Liver (tissue), 3 donors: ENCODE measurements around the gene ERC2.

Experiments
- CTCF ChIP-seq: fragments of 150-350 bp; IDR thresholded peaks from 2 replicates; pipeline ENCODE4 v1.5.1; 2017; ENCODE audit warnings: improper control_type of control experiment, low read depth, low read length; ENCODE audit not compliant: missing input control
- EGR1 ChIP-seq, 2 donors: IDR thresholded peaks; 2 replicates each; pipeline ENCODE4 v1.6.1; 2016 to 2018; ENCODE audit warnings: antibody characterized with exemption in 2 of 2, low read depth in 2 of 2
- FOXA1 ChIP-seq: IDR thresholded peaks from 2 replicates; pipeline ENCODE4 v1.6.1; 2016; ENCODE audit warnings: antibody characterized with exemption
- GABPA ChIP-seq, 2 donors: IDR thresholded peaks in 1 of 2; conservative IDR thresholded peaks in 1 of 2; 2 replicates each; pipeline ENCODE4 v1.6.1; 2016; ENCODE audit warnings: antibody characterized with exemption in 2 of 2, mild to moderate bottlenecking in 1 of 2, moderate library complexity in 1 of 2
- HNF4G ChIP-seq: IDR thresholded peaks from 2 replicates; pipeline ENCODE4 v1.6.1; 2016; ENCODE audit warnings: antibody characterized with exemption
- JUND ChIP-seq, 2 donors: IDR thresholded peaks; 2 replicates each; pipeline ENCODE4 v1.6.1; 2016; ENCODE audit warnings: antibody characterized with exemption in 2 of 2
- RAD21 ChIP-seq, 2 donors: IDR thresholded peaks; 2 replicates each; pipeline ENCODE4 v1.6.1; 2016; ENCODE audit warnings: antibody characterized with exemption in 2 of 2, mild to moderate bottlenecking in 2 of 2
- REST ChIP-seq: IDR thresholded peaks from 2 replicates; pipeline ENCODE4 v1.6.1; 2016; ENCODE audit warnings: antibody characterized with exemption, mild to moderate bottlenecking
- SP1 ChIP-seq: IDR thresholded peaks from 2 replicates; pipeline ENCODE4 v1.6.1; 2018; ENCODE audit warnings: antibody characterized with exemption, mild to moderate bottlenecking
- TAF1 ChIP-seq: conservative IDR thresholded peaks from 2 replicates; pipeline ENCODE4 v1.6.1; 2016; ENCODE audit warnings: antibody characterized with exemption, mild to moderate bottlenecking
- ZBTB33 ChIP-seq: IDR thresholded peaks from 2 replicates; pipeline ENCODE4 v1.6.1; 2016; ENCODE audit warnings: antibody characterized with exemption
- donor health status: healthy.
- donor health status: healthy.

GRCh38 chr3:55664387-55664786 is 803.9 kb downstream of the ERC2 start:
- TF ChIP-seq EGR1 (IDR thresholded peaks at IDR 0.05; ENCODE audit: low read depth in 2 of 2) (no peak), CTCF (no peak), GABPA (IDR thresholded peaks at IDR 0.05 in 1 of 2, conservative IDR thresholded peaks at IDR 0.05 in 1 of 2) (no peak), TAF1 (no peak), ZBTB33 (no peak), RAD21 (IDR thresholded peaks at IDR 0.05) (no peak), HNF4G (no peak), JUND (IDR thresholded peaks at IDR 0.05) (no peak), FOXA1 (no peak), SP1 (no peak), REST (no peak)
